SK-N-SH treated with all-trans-retinoic acid at 6 μM for 48 hours (cell line): Measurements from ENCODE around the gene CACNA2D2.

Experiments used
- CREB5 ChIP-seq: fragments of 250-450 bp; sonication (Bioruptor Pico); IDR thresholded peaks from 2 replicates; pipeline ENCODE4 v1.5.1; 2020; ENCODE audit warnings: low read depth, mild to moderate bottlenecking, moderate library complexity
- GLIS3 ChIP-seq: fragments of 250-450 bp; sonication (Bioruptor Pico); IDR thresholded peaks from 2 replicates; pipeline ENCODE4 v1.5.0; 2020; ENCODE audit warnings: mild to moderate bottlenecking, moderate library complexity
- RARB ChIP-seq: fragments of 250-450 bp; sonication (Bioruptor Pico); IDR thresholded peaks from 2 replicates; pipeline ENCODE4 v1.8.0; 2021; ENCODE audit warnings: mild to moderate bottlenecking, moderate library complexity
- ZC3H10 ChIP-seq: fragments of 250-450 bp; sonication (Bioruptor Pico); IDR thresholded peaks from 2 replicates; pipeline ENCODE4 v1.5.1; 2021; ENCODE audit warnings: mild to moderate bottlenecking, moderate library complexity
- ZFP3 ChIP-seq: fragments of 250-450 bp; sonication (Bioruptor Pico); IDR thresholded peaks from 2 replicates; pipeline ENCODE4 v1.5.0; 2020; ENCODE audit warnings: mild to moderate bottlenecking, moderate library complexity

GRCh38 chr3:50378024-50378423 is 125.4 kb downstream of the CACNA2D2 start:
- TF ChIP-seq RARB (CRISPR knock-in tag) (no peak), CREB5 (CRISPR knock-in tag) (no peak), ZFP3 (CRISPR knock-in tag) (no peak), GLIS3 (CRISPR knock-in tag) (no peak), ZC3H10 (no peak)
